ENCODE data around the gene AIF1.
"Not testable (repeated sequence)": the region's sequence is repeated elsewhere in the genome, so short reads cannot be mapped to it uniquely, and the experiment has no call there.

The AIF1 gene

GRCh38 chr6:31580807-31581433 lies 34.1 kb upstream of the AIF1 start:
- peak; percentile 83 to 85 for DNase-seq (ENCODE audit: low read depth in 2 of 2)

- no peak for DNase-seq (ENCODE audit: low read depth in 2 of 2)
These were observed 33.4 kb upstream of the AIF1 start for GRCh38 chr6:31581434-31582229.

- DNase-seq (ENCODE audit: low read depth in 2 of 2) = peak in 1 of 2 donors; percentile 62
These were observed 32.8 kb upstream of the AIF1 start, which contains the start of gene LTB for GRCh38 chr6:31582230-31582643. Gene LTB, minus strand, starts transcription at chr6:31582424. Its CDS starts 7 bp downstream, at chr6:31582417.

GRCh38 chr6:31585491-31585890 lies 29.5 kb upstream of the AIF1 start:
- DNase-seq (ENCODE audit: low read depth in 2 of 2) = no peak

- no peak for DNase-seq (ENCODE audit: low read depth in 2 of 2)
These were observed 29.0 kb upstream of the AIF1 start, which contains the start of gene LST1 for GRCh38 chr6:31586008-31586407. Gene LST1, plus strand, starts transcription at chr6:31586277. Its CDS starts 1,023 bp downstream, at chr6:31587300.

GRCh38 chr6:31586599-31587281 lies 28.3 kb upstream of the AIF1 start:
- DNase-seq (ENCODE audit: low read depth in 2 of 2) = no peak

GRCh38 chr6:31587791-31588777 lies 26.9 kb upstream of the AIF1 start:
- DNase-seq (ENCODE audit: low read depth in 2 of 2) = no peak

- no peak for DNase-seq (ENCODE audit: low read depth in 2 of 2)
These were observed 26.0 kb upstream of the AIF1 start for GRCh38 chr6:31588871-31589650.

GRCh38 chr6:31590691-31591090 lies 24.3 kb upstream of the AIF1 start:
- DNase-seq (ENCODE audit: low read depth in 2 of 2) = not testable (repeated sequence)

GRCh38 chr6:31592396-31592771 lies 22.6 kb upstream of the AIF1 start:
- no peak for DNase-seq (ENCODE audit: low read depth in 2 of 2)

- no peak for DNase-seq (ENCODE audit: low read depth in 2 of 2)
These were observed 18.0 kb upstream of the AIF1 start for GRCh38 chr6:31597006-31597405.

- DNase-seq (ENCODE audit: low read depth in 2 of 2) = no peak
These were observed 7.7 kb upstream of the AIF1 start for GRCh38 chr6:31607317-31607716.

GRCh38 chr6:31609519-31610406 lies 5.3 kb upstream of the AIF1 start:
- no peak for DNase-seq (ENCODE audit: low read depth in 2 of 2)

GRCh38 chr6:31610968-31611367 lies 4.1 kb upstream of the AIF1 start:
- no peak for DNase-seq (ENCODE audit: low read depth in 2 of 2)

GRCh38 chr6:31614075-31614619 lies 887 bp upstream of the AIF1 start:
- DNase-seq (ENCODE audit: low read depth in 2 of 2) = no peak

GRCh38 chr6:31615748-31616147 lies 714 bp downstream of the AIF1 start:
- DNase-seq (ENCODE audit: low read depth in 2 of 2) = no peak

- no peak for DNase-seq (ENCODE audit: low read depth in 2 of 2)
These were observed 2.0 kb downstream of the AIF1 start for GRCh38 chr6:31617010-31617409.

GRCh38 chr6:31619805-31620585 lies 5.0 kb downstream of the AIF1 start:
- DNase-seq (ENCODE audit: low read depth in 2 of 2) = peak; percentile 93 to 94
